Esophagus (tissue), 2 donors: ENCODE measurements around the gene WDR5. TPM values are rescaled to one million over a fixed set of nuclear protein-coding genes. Genes with fewer than 3 reads are reported as not detected.

Experiments used
- H3K27ac ChIP-seq, 2 donors: one replicate each; pipeline ENCODE4 v1.5.1; 2013; ENCODE audit warnings: low read depth in 2 of 2, mild to moderate bottlenecking in 2 of 2, inconsistent platforms in 1 of 2, low read length in 1 of 2, moderate library complexity in 1 of 2
- H3K27me3 ChIP-seq, 2 donors: one replicate each; pipeline ENCODE4 v1.6.1; 2013; ENCODE audit warnings: low read length in 2 of 2, control low read depth in 1 of 2, mild to moderate bottlenecking in 1 of 2; ENCODE audit not compliant: insufficient read depth in 2 of 2, control insufficient read depth in 1 of 2
- H3K36me3 ChIP-seq, 2 donors: one replicate each; pipeline ENCODE4 v1.6.1; 2013; ENCODE audit warnings: low read length in 1 of 2; ENCODE audit not compliant: control insufficient read depth in 2 of 2, insufficient read depth in 2 of 2
- H3K4me1 ChIP-seq, 2 donors: one replicate each; pipeline ENCODE4 v1.6.1; 2013; ENCODE audit warnings: low read length in 1 of 2; ENCODE audit not compliant: control insufficient read depth in 2 of 2, insufficient read depth in 2 of 2
- H3K4me3 ChIP-seq, 2 donors: one replicate each; pipeline ENCODE4 v1.5.1; 2013; ENCODE audit warnings: low read length in 2 of 2, mild to moderate bottlenecking in 2 of 2, low read depth in 1 of 2, moderate library complexity in 1 of 2
- H3K9me3 ChIP-seq, 2 donors: one replicate each; pipeline ENCODE4 v1.6.1; 2013; ENCODE audit warnings: mild to moderate bottlenecking in 2 of 2, low read depth in 1 of 2, low read length in 1 of 2, moderate library complexity in 1 of 2; ENCODE audit not compliant: control insufficient read depth in 2 of 2, insufficient read depth in 1 of 2
- WGBS, 2 donors: extraction: QIAGEN DNeasy Blood & Tissue Kit; methylation state at CpG; one replicate each; pipeline ENCODE4 v1.1.7; 2013; 5-methylcytosine and 5-hydroxymethylcytosine counted together
- polyA plus RNA-seq, 2 donors: library from polyadenylated mRNA; stranded (reverse); fragments of 200-250 nt; gene quantifications; one replicate each; pipeline ENCODE4 v1.2.3, GENCODE V29; 2013
- donor health status: healthy with polysubstance abuse.
- donor health status: Bipolar disorder and iron deficiency.

The WDR5 gene
- polyA plus RNA-seq, 2 donors: 17.3 to 21.1 TPM

DNA sequence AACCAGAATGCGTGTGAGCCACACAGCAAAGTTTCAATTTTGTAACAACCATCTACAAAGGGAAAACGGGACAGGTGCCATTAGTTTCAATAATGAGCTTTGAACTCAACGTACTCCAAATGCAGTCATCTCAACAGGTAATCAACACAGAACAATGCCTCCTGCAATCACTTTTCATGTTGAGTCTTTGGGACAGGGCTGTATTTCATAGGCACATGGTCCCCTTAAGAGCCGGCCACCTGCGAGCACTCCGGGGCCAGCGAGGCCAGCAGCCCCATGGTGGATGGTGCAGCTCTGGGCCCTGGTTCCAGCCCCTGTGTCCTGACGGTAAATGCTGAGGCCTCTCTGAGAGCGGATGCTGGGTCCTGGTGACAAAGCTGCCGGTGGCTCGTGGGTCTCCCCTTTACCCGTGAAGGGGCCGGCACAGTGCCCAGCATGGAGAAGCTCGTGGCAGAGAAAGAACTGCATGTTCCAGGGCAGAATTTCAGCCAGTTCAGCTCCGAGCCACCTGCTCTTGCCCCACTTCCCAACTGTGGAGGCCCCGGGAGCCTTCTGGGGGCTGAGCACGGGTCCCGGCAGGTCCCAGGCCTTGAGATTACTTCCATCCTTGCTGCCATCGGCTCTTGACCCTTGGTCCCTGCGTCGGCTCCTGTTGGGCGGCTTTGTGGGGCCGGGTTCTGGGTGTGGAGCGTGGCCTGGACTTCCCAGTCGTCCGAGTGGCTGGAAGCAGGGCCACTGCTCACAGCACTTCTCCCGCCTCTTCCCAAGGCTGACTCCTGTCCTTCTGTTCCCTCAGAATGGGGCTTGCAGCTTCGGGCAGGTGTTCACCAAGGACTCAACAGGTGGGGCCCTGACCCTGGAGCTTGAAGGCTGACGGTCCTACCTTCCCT lies 54.6 kb downstream of the WDR5 start:
- Histone ChIP-seq H3K9me3 (no peaks in the 10 kb centered on the region), H3K4me1 (peaks cover 0 to 2% of the 10 kb centered on the region in 2 donors), H3K4me3 (no peak overlapping the region), H3K27ac (no peak overlapping the region), H3K36me3 (no peaks in the 10 kb centered on the region), H3K27me3 (no peaks in the 10 kb centered on the region)
- WGBS, 2 donors: 83 to 89% methylated on average over 28 to 29 of the region's 29 CpGs

DNA sequence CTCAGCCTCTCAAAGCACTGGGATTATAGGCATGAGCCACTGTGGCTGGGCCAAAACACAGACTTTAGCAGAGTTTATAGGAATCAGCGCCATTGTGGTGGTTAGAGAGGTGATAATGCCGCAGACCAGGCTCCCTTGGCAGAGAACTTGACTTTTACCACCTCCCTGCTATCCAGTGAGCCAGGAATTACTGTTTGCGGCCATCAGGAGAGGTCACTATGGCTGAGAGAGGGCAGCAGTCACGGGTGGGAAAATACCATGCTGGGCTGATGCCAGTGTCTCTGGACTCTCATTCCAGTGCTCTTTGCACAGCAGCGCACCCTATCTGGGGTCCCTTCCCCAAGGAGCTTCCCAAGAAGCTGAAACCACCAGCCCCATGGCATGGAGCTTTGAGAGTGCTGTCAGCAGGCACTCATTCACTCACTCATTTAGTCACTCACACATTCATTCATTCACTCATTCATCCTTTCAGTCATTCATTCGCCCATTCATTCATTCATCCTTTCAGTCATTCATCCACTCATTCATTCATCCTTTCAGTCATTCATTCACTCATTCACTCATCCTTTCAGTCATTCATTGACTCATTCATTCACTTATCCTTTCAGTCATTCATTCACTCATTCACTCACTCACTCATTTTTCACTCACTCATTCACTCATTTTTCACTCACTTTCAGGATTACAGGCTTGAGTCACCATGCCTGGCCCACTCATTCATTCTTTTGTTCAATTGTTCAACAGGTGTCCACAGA lies 55.8 kb downstream of the WDR5 start:
- no peak overlapping the region for H3K4me3 ChIP-seq
- WGBS, 2 donors: 89 to 90% methylated on average over 6 of the region's 6 CpGs

DNA sequence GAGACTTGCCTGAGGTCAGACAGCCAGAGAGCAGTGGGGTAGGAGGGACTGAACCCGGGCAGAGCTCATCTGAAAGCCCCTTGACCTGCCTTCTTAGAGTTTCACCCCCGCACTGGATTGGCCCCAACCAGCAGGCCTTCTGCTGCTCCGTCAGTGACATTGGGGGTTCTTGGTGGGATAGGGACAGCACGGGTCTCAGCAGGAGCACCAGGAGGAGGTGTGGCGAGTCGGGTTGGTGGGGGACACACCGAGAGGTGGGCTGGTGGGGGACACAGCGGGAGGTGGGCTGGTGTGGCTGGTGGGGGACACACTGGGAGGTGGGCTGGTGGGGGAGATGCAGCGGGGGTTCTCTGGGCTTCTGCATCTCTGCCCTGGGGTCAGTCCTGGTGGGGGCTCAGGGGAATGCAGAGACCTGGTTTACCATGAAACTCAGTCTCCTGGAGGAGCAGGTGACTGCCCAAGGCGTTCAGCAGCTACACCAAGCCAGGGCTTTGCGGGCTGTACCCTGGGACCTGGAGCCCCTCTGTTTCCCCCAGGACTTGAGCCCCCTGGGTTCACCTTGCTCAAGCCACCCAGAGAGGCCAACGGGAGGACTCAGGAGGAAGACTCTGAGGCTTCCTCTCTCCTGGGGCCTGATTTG lies 56.5 kb downstream of the WDR5 start:
- no peaks in the 10 kb centered on the region for H3K9me3 ChIP-seq
- 85 to 87% methylated on average over 12 of the region's 12 CpGs for WGBS, 2 donors
- H3K27ac ChIP-seq: no peak overlapping the region
- no peak overlapping the region for H3K4me3 ChIP-seq
- H3K27me3 ChIP-seq: no peaks in the 10 kb centered on the region
- H3K36me3 ChIP-seq: no peaks in the 10 kb centered on the region
- peaks cover 0 to 2% of the 10 kb centered on the region in 2 donors for H3K4me1 ChIP-seq

More for the DNA sequence above, 55.8 kb downstream of the WDR5 start:
- peaks cover 0 to 2% of the 10 kb centered on the region in 2 donors for H3K4me1 ChIP-seq
- no peak overlapping the region for H3K27ac ChIP-seq
- H3K36me3 ChIP-seq: no peaks in the 10 kb centered on the region
- no peaks in the 10 kb centered on the region for H3K9me3 ChIP-seq
- no peaks in the 10 kb centered on the region for H3K27me3 ChIP-seq

DNA sequence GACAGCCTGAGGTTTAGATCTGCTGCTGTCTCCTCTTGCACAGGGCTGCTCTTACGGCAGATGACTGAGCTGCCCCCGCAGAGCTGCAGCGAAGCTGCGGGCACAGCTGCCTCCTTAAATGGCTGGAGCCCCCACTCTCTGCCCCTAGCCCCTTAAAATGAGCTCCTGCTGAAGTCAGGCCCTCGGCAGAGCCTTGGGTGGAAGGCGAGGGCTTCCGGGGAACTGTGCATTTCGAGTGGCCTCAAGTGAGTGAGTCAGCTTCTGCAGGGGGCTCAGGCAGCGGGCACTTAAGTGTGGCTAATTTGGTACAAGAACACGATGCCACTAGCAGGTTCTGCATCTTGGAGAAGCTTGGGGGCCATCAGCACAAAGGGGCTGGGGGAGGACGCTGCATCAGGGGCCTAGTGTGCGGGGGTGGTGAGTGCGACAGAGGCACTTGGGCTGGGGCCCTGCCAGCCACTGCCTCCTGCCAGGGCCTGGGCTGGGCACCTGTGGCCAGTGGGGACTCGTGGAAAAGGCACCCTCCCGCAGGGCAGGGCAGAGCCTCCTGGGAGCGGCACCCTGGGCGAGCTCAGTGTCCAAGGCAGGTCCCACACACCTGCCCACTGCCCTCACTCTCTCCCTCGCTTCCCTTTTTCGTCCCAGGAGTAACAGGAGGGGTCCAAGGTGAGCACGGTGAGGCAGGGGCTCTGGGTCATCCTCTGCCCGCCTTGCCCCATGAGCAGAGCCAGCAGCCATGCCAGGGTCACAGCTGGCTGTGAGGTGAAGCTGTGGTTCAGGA lies 57.3 kb downstream of the WDR5 start:
- Histone ChIP-seq H3K27ac (no peak overlapping the region), H3K4me1 (peaks cover 0 to 2% of the 10 kb centered on the region in 2 donors), H3K36me3 (no peaks in the 10 kb centered on the region), H3K4me3 (no peak overlapping the region), H3K27me3 (no peaks in the 10 kb centered on the region), H3K9me3 (no peaks in the 10 kb centered on the region)
- WGBS, 2 donors: 81 to 88% methylated on average over 21 of the region's 21 CpGs

DNA sequence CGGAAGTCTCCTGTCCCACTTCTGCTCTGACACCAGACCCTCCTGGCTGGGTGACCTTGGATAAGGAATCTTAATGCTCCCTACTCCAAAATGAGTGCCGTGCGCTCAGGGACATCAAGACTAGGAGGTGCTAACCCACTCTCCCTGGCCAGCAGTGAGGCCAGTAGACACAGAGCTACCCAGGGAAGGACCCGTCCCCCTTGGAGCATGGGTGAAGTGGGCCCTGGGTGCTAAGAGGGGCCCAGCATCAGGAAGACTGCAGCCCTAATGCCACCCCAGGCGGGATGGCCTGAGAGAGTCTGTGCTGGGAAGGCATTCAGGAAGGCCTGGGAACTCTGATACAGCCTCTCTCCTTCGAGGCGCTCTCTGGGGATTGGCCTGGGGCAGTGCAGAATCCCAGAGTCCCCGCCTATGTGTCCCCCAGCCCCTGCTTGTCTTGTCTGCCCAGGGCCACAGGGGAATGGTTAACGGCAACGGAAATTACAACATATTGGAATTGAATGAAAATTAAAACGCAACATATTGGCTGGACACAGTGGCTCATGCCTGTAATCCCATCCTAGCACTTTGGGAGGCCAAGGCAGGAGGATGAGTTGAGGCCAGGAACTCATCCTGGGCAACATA lies 58.1 kb downstream of the WDR5 start:
- Histone ChIP-seq H3K36me3 (no peaks in the 10 kb centered on the region), H3K4me1 (no peaks in the 10 kb centered on the region), H3K4me3 (no peak overlapping the region), H3K27ac (no peak overlapping the region), H3K27me3 (no peaks in the 10 kb centered on the region), H3K9me3 (no peaks in the 10 kb centered on the region)
- 86 to 90% methylated on average over 11 of the region's 11 CpGs for WGBS, 2 donors

DNA sequence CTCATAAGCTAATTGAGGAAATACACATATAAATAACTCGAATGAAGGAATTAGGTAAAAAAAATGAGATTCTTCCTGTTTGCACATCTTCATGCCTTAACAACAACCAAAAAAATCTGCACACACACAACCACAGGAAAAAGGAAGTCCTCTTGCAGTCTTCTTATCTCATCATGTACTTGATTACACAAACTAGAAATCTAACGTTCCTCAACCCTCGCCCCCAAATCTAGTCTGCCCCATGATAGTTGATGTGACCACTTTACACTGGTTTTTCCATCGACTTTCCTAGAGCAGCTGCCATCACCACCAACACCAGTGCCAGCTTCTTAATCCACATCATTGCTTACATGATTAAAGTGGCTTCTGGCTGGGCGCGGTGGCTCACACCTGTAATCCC lies 59.7 kb downstream of the WDR5 start:
- H3K4me3 ChIP-seq: no peak overlapping the region
- 56 to 61% methylated on average over 6 of the region's 6 CpGs for WGBS, 2 donors

DNA sequence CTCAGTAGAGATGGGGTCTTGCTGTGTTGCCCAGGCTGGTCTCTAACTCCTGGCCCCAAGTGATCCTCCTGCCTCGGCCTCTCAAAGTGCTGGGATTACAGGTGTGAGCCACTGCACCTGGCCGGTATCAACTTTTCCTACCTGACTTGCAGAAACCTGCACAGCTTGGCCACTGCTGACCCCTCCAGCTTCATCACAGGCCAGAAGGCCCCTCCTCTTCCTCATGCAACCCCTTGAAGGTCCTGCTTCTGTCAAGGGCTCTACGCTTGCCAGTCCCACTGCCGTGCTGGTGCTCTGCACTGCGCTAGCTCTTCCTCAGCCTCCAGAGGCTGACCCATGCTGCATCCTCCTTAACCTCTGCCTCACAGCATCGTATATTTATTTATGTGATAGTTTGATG lies 61.0 kb downstream of the WDR5 start:
- H3K4me3 ChIP-seq: no peak overlapping the region
- H3K9me3 ChIP-seq: no peaks in the 10 kb centered on the region
- H3K36me3 ChIP-seq: no peaks in the 10 kb centered on the region
- H3K27me3 ChIP-seq: no peaks in the 10 kb centered on the region
- H3K4me1 ChIP-seq: no peaks in the 10 kb centered on the region
- H3K27ac ChIP-seq: no peak overlapping the region
- WGBS, 2 donors: 85 to 88% methylated on average over 6 of the region's 6 CpGs

More for the DNA sequence above, 59.7 kb downstream of the WDR5 start:
- no peaks in the 10 kb centered on the region for H3K27me3 ChIP-seq
- no peaks in the 10 kb centered on the region for H3K9me3 ChIP-seq
- H3K27ac ChIP-seq: no peak overlapping the region
- no peaks in the 10 kb centered on the region for H3K4me1 ChIP-seq
- H3K36me3 ChIP-seq: no peaks in the 10 kb centered on the region

DNA sequence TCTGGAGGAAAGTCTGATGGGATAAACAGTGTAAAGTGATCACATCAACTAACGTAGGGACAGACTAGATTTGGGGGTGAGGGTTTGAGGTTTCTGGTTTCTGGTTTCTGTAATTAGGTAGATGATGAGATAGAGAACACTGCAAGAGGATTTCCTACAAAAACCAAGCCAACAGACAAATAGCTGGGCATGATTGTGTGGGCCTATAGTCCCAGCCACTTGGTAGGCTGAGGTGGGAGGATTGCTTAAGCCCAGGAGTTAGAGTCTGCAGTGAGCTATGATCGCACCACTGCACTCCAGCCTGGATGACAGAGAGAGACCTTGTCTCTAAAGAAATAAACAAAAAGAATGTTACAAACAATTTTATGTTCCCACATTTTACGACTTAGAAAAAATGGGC lies 62.9 kb downstream of the WDR5 start:
- H3K4me3 ChIP-seq: no peak overlapping the region
- no peaks in the 10 kb centered on the region for H3K9me3 ChIP-seq
- no peaks in the 10 kb centered on the region for H3K36me3 ChIP-seq
- H3K4me1 ChIP-seq: no peaks in the 10 kb centered on the region
- H3K27ac ChIP-seq: no peak overlapping the region
- no peaks in the 10 kb centered on the region for H3K27me3 ChIP-seq
- 89 to 90% methylated on average over 3 of the region's 3 CpGs for WGBS, 2 donors

DNA sequence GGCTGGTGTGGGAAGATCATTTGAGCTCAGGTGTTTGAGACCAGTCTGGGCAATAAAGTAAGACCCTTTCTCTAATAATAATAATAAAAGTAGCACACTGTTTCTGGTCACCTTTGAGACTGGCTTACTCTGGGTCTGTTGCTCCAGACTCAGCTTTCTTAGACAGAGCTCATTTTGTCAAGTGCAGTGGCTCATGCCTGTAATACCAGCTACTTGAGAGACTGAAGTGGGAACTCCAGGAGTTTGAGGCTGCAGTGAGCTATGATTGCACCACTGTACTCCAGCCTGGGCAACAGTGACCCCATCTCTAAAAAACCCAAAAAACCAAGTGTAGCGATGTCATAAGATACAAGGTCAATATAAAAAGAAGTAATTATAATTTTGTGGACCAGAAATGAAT lies 64.8 kb downstream of the WDR5 start:
- no peaks in the 10 kb centered on the region for H3K9me3 ChIP-seq
- no peaks in the 10 kb centered on the region for H3K36me3 ChIP-seq
- 38 to 56% methylated on average over 1 of the region's 1 CpG for WGBS, 2 donors
- no peak overlapping the region for H3K4me3 ChIP-seq
- H3K27ac ChIP-seq: no peak overlapping the region
- no peaks in the 10 kb centered on the region for H3K4me1 ChIP-seq
- no peaks in the 10 kb centered on the region for H3K27me3 ChIP-seq
